GM18858 (cell line): ENCODE results near the gene SDCBP2.

Source experiments
- ATAC-seq: cut with Tn5 transposase; IDR thresholded peaks from one replicate; pipeline ENCODE4 v1.9.1; 2021; ENCODE audit not compliant: unreplicated experiment

SDCBP2 gene

DNA sequence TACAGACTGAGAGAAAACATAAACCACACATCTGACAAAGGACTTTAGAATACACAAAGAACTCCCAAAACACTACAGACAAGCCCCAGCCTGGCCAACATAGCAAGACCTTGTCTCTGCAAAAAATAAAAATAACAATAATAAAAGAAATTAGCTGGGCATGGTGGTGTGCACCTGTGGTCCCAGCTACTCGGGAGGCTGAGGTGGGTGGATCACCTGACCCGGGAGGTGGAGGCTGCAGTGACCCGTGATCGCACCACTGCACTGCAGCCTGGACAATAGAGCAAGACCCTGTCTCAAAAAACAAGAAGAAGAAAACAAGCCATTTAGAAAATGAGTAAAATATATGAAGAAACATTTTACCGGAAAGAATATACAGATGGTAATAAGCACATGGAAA is 13.1 kb downstream of the SDCBP2 start:
- no peak for ATAC-seq

- no peak for ATAC-seq
Observed at GRCh38 chr20:1313236-1313964, 15.5 kb downstream of the SDCBP2 start.

DNA sequence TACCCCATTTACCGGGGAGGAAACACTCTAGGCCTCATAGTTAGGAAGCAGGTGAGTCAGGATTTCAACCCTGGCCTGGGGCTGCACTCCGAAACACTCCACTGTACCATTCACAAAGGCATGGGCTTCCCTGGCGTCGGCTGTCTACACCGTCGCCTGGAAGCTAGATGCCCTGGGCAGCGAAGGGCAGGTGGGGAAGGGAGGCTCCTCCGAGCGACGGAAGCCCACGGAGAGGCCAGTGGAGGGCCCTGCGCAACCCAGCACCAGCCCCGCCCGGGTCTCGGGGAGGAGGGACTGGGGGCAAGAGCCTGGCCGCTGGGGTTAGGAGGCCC is 16.1 kb downstream of the SDCBP2 start:
- no peak for ATAC-seq

DNA sequence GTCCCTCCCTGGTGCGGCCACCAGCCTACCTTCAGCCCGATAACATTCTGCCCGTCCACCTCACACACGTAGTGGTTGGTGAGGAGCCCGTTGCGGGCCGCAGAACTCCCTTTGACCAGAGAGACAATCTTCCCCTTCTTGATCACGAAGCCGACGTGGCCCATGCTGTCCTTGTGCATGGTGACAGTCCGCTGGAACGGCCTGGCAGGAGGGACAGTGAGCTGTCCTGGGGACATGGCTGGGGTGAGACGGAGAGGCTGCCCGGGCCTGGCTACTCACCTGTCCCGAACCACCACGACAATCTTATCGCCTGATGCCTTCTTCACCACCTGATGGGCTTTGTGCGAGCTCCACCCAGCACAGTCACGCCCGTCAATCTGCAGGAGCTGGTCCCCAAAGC is 16.6 kb downstream of the SDCBP2 start:
- ATAC-seq, result no peak

GRCh38 chr20:1310506-1311190 is 18.3 kb downstream of the SDCBP2 start:
- ATAC-seq, result no peak

GRCh38 chr20:1310071-1310470 is 18.9 kb downstream of the SDCBP2 start:
- no peak for ATAC-seq

DNA sequence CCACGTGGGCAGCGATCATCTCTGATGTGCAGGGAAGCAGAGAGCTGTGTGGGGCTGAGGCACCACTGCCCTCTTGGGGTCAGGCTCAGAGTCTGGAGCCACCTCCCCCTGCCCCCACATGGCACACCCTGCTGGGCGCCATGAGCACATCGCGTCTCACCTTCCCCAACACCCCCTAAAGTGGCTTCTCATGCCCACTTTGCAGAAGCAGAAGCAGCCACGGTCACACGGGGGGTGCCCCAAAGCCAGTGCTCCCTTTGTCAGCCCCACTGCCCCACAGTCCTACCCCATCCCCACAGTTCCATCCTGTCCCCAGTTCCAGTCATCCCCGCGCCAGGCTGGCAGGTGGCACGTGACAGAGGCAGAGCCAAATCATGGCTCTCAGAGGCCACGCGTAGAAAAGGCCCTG is 19.5 kb downstream of the SDCBP2 start:
- ATAC-seq, result no peak

GRCh38 chr20:1308702-1309095 is 20.2 kb downstream of the SDCBP2 start:
- no peak for ATAC-seq

- ATAC-seq, result no peak
Observed at GRCh38 chr20:1308067-1308701, 20.8 kb downstream of the SDCBP2 start.

- ATAC-seq, result no peak
Observed at GRCh38 chr20:1307571-1307971, 21.4 kb downstream of the SDCBP2 start.

DNA sequence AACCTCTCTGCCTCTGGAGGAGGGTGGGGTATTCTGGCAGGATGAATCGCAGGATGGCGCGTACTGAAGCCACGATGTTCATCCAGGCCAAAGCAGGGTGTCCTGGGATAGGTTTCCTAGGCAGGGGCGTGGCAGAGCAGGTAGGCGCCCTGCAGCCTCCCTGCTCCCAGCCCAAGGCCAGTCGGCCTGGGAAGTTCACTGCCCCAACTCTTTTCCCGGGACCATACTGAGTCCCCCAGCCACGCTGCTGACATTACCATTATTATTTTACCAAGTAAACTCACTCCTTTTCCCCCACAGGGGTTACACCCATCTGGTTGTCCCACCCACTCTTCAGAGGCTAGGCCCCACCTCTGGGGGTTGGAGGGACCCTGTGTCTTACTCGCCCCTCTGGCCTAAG is 21.8 kb downstream of the SDCBP2 start:
- no peak for ATAC-seq

DNA sequence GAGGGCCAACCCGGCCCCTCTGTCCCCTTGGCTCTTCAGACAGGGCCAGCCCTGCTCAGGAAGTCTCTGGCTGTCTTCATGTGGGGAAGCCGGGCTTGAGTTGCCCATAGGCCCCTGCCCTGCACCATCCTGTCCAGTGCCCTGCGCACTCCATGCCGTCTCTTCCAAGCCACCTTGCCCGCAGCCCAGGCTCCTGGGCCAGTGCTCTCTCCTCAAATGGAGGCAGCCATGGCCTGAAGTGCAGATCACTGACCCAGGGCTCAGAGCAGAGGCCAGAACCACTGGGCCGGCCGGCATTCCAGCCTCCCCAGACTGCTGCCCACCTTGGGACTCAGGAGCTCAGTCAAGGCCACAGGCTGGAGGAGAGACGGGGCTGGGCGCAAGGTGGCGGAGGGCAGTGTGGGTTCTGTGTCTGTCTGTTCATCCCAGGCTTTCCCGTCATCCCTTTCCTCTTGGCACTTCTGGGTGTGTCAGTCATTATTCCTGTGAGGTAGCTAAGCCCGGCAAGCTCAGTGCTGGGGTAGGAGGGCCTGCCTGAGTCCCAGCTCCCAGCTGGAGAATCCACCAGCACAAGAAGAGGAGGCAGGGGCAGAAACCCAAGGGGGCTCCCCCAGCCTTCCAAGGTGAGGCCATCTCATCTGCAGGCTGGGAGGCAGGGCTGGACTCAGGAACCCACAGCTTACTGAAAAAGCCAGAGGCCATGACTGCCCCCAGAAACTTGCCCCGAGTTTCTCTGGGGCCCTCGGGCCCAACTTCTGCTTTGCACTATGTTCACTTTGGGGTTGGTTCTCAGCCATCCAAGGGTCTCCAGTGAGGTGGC is 22.4 kb downstream of the SDCBP2 start:
- ATAC-seq, result no peak

GRCh38 chr20:1305712-1306111 is 23.2 kb downstream of the SDCBP2 start:
- no peak for ATAC-seq

- no peak for ATAC-seq
Observed at GRCh38 chr20:1304710-1305515, 24.0 kb downstream of the SDCBP2 start.

DNA sequence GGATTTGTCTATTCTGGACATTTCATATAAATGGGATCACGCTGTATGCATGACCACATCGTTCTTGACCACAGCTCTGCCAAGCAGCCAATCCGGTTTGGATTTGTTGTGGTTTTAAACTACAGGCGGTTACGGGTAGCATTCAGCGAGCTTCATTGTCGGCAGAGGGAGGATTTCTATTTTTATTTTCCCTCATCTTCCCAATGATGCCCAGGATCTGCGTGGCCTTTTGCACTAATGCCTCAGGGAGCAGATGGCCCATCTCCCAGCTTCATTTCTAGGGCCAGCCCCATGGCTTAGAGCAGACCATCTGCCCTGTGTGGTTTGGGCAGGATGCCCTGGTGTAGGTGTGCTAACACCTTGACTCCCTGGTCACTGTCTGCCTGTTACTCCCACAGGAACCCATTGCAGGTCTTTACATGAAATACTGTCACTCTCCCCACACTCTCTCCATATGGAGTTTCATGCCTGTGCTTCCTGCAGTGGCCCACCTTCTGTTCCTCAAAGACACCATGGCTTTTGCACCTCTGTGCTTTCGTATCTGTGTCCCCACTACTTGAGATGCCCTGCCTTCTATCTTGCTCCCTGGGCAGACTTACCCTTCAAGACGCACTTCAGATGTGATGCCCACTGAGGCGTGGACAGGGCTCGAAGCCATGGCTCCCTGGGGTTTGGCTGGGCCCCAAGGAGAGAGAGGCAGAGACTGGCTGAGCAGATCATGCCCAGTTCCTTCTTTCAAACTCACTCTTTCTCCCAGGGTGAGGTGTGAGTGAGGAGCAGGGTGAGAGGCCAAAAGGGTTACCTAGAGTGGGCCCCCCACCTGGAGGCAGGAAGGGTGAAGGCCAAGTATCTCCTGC is 26.0 kb downstream of the SDCBP2 start:
- no peak for ATAC-seq

GRCh38 chr20:1301031-1301529 is 27.9 kb downstream of the SDCBP2 start:
- no peak for ATAC-seq

GRCh38 chr20:1300083-1300840 is 28.7 kb downstream of the SDCBP2 start:
- no peak for ATAC-seq

GRCh38 chr20:1299522-1299921 is 29.4 kb downstream of the SDCBP2 start:
- ATAC-seq, result no peak
